HG03095 (cell line): ENCODE data around the gene RNF151.
A peak's percentile ranks its signal among the peaks of the same experiment; 100 is the strongest.
"Not testable (repeated sequence)": the region's sequence is repeated elsewhere in the genome, so short reads cannot be mapped to it uniquely, and the experiment has no call there.

Experiments
- ATAC-seq: cut with Tn5 transposase; IDR thresholded peaks from one replicate; pipeline ENCODE4 v1.9.1; 2021; ENCODE audit warnings: moderate library complexity; ENCODE audit not compliant: unreplicated experiment

Gene RNF151

DNA sequence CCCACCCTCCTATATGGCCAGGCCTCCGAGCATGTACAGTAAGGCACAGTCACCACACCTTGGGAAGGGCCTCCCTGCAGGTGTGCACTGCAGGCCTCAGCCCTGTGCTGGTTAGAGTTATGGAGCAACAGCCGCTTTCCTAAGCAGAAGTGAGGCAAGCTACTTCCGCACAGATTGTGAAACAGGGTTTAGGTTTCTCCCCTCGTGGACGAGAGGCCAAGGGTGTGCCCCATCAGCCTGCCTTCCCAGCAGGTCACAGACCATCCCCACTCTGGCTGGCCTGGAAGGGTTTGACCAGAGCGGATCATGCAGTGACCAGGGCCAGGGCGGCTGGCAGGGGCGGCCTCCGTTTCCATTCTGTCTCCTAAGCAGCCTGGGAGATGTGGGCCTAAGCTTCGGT lies 28.3 kb upstream of the RNF151 start:
- ATAC-seq = no peak

DNA sequence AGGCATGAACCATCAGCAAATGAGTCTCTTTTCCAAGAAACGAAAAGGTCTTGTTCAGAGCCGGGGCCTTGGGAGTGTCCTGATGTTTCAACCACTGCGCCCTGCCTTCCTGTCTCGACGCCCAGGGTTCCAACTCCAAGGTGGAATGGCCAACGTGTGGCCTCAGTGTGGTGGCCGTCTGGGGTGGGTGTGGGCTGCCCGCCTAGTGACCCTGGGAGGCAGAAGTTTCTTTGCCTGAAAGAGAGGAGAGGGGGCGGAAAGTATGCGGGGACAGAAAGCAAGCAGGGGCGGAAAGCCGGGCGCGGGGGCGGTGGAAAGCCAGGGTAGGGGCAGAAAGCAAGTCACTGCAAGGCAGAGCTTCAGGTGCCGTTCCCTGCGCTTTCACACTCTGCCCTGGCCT lies 27.7 kb upstream of the RNF151 start:
- ATAC-seq = no peak

DNA sequence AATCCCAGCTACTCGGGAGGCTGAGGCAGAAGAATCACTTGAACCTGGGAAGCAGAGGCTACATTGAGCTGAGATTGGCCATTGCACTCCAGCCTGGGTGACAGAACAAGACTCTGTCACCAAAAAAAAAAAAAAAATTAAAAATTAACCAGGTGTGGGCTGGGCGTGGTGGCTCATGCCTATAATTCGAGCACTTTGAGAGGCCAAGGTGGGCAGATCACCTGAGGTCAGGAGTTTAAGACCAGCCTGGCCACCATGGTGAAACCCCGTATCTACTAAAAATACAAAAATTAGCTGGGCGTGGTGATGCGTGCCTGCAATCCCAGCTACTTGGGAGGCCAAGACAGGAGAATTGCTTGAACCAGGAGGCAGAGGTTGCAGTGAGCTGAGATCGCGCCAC lies 26.8 kb upstream of the RNF151 start:
- ATAC-seq = not testable (repeated sequence)

DNA sequence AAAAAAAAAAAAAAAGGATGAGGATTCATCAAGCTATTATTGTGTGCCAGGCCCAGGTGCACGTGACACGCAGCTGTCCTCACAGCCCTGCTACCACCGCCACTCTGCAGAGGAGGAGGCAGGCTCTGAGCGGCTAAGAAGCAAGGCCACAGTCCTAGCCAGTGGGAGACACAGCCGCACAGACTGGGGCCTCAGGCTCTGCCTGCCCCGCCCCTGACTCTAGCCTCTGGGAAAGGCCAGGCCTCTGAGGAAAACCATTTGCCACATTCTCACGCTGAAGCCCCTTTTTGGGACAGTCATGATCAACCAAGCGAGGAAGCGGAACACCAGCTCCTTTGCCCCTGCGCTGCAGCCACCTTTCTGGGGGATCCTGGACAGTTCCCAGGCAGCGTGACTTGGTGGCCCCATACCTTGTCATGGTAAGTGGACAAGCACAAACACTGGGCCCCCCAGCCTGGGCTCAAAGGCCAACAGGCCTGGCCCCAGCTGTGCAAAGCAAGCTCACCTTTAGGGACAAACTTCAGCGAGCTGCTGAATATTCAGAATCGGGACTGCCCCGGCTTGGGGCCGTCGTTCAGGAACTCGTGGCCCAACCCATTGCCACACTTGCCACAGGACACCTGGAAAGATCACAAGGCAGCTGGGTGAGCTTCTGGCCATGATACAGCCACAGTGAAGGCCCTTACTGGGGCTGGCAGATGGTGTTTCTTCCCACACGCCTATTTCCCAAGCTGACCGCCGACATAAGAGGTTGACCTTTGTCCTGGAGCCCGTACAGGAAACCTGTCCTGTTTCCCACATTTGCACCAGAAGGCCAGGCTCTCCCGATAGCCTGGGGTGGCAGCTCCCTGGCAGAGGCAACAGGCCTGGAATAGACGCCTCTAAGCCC lies 26.1 kb upstream of the RNF151 start:
- ATAC-seq = no peak

DNA sequence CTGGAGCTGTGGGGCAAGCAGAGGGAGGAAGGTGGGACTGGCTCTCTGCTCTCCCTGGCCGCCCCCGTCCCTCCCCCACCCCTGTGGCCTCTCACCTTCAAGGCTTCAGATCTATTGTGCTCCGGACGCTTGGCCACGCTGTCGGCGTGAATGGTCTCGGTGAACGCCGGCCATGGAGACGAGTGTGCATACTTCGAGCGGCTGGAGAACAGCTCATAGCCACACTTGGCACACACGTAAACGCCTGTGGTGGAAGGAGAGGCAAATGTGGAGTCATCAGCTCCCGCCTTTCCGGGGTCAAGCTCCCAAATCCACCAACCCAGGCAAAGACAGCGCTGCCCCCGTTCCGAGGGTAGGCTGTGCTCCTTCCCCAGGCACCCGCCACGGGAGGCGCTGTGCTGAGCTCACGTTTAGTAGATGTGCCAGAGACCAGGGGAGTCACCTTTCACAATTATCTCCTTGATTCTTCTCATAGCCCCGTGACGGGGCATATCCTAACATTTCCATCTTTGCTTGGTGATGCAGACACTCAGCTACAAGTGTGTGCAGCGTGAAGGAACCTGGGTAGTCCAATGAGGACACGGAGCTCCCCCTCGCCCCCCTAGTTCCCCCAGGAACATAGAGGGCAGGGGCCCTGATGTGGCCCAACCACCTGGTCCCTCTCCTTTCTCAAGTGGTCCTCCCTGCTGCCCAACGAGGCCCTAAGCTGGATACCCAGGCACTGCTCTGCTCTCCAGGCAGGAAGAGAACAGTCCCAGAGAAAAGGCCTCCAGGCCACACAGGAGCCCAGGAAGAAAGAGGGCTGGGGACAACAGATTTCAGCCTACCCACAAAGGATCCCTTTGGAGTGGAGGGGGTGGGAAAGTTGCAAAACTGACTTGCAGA lies 25.3 kb upstream of the RNF151 start:
- ATAC-seq = no peak

DNA sequence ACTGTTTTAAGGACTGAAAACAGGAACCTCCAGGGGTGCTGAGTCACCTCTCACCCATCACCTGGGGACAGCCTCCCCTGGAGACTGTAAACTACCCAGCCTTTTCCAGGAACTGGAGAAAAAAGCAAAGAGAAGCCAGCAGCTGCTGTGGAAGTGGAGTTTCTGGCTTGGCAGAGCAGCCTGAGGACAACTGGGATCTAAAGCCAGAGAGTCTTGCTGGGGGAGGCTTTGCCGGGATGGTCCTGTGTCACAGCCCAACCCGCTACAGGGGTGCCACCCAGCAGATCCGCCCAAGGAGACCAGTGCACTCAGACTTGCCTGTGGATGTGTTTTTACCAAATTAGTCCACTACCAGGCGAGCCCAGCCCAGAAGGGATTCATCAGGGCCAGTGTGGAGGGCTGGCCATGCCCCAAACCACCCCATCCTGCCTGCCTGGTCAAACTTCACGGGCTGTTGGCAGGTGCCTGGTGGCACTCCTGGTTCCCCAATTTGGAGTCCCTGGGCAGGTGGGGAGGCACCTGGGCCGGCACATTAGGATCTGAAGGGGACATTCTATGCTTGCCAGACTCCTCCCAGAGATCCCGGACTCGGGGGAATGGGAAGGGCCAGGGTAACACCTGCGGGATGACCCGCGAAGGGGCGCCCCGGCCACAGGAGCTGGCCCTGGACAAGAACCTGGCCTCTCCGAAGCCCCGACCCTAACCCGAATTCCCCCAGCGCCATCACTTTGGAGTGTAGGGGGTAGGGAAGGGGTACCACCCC lies 24.4 kb upstream of the RNF151 start:
- ATAC-seq = no peak

DNA sequence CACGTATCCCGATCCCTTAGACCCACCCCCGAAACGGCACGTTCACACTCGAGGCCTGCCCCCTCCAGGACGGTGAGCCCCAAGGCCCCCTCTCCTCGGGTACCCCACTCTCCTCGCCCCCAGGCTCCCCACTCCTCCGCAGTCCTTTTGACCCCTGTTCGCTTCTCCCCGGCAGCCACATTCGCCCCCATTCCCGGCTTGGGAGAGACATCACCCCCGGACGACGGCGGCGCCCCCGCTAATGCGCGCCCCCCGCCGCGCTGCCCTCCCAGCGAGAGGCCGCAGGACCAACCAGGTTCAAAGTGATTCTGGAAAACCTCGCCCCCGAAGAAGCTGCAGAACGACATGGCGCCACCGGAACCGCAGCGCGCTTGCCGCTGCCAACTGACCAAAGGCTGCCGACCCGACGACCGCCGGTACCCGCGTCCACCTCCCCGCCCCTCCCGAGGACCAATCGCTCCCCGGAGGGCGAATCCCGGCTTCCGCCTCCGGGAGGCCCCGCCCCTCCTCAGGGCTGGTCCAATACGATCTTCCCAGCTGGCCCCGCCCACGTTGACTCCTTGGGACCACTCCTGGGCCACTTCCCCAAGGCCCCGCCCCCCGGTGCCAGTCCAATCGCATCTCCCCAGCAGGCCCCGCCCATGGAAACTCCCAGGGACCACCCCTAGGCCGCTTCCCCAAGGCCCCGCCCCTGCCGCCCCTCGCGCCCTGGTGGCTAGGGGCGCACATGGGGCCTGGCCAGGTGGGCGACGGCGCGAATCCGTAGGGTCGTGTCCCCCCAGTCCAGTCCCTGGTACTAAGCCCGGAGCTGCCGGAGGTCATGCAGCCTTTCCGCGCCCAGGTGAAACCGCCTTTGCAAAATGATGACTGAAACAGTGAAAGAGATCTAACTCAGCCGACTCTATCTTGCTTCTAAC lies 23.6 kb upstream of the RNF151 start, which contains the start of gene MSRB1:
Gene MSRB1, minus strand, starts transcription at position 390 of the 917 bp plus-strand sequence. Its CDS starts 43 bp downstream, at position 347.
- peak; percentile 89 for ATAC-seq

DNA sequence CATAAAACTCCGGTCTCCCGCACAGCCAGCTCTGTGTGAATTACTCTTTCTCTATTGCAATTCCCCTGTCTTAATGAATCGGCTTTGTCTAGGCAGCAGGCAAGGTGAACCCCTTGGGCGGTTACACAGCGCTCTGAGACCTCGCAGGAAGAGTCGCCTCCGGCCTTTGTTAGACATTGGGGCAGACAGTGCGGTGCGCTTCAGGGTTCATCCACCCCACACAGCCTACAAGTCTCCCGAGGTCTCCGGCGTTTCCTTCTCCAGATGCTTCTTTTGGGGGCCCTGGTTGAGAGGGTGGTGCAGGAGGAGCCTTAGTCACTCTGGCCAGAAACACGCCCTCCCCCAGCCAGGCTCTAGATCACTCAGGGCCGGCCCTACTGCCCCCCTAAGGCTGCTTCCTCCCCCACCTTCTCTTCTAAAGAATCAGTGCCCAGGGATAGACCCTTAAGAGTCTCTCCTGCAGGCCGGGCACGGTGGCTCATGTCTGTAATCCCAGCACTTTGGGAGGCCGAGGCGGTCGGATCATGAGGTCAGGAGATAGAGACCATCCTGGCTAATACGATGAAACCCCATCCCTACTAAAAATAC lies 21.9 kb upstream of the RNF151 start:
- no peak for ATAC-seq

DNA sequence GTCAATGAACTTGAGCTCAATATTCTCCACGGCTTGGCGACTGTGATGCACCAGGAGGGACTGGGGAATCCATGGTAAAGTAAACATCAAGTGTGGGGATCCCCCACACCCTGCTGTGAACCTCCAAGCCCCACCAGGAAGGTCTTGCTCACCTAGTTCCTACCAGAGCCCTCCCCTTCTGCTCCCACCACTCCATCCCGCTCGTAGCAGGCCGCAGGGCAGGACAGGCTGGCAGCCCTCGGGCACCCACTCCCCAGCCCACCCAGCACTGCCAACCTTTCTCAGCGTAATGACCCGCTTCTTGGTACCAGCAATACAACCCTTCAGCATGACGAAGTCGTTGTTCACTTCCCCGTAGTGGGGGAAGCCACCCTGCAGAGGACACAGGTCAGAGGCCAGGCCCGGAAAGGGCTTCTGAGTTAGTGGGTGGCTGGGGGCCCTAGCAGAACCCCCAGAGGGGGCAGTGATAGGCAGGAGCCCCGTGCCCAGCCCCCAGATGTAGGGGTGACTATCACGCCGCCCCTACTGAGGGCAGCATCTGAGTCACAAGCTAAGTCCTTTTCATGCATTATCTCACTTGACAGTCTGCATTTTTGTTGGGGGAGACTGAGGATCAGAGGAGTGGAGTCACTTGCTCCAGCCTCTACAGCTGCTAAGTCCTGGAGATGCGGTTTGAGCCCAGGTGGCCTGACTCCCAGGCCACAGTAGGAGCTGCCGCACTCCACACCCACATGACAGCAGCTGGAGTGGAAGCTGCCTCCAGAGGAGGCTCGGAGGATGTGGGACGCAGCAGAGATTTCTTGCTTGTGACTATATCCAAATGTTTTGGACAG lies 20.9 kb upstream of the RNF151 start:
- ATAC-seq = no peak

DNA sequence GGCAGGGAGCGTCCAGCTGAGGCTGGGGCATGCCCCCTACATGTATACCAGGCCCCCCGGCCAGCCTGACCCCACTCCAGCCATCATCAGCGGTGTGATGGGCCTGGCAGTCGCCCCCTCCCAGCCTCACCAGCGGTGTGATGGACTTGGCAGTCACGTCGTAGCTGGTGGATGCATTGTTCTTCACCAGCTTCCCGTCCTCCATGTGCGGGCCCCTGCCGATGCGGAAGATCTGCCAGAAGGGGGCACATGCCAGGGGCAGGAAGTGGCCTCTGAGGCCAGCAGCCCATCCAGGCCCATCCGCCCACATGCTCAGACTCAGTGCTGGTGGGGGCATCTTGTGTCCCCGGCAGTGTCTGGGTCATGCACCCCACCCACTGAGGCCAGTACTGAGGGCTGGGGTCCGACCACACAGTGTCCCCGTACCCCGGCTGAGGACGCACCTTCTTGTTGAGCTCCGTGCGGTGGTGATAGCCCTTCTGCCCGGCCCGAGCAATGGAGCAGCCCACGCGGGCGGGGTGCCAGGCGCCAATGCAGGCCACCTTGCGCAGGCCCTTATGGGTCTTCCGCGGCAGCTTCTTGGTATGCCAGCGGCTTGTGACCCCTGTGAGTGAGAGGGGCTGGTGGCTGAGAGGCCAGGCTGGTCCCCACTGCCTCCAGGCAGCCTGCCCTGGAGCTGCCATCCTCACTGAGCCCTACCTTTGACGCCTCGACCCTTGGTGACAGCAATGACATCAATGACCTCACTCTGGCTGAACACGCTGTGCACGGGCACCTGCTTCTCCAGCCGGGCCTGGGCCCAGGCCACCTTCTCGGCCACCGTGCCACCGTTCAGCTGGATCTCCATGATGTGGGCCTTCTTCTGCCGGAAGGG lies 19.9 kb upstream of the RNF151 start:
- no peak for ATAC-seq

DNA sequence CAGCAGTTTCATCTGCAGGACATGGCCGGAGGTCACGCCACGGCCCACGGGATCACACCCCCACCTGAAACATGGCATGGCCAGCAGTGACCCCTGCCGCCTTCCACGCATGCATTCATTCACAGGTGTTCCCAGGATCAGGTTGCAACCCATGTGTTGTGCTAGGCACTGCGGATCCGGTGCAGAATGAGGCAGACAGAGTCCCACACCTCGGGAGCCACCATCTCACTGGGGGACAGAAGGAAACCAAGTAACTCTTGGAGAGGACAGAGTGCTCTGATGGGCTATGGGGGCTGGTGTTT lies 19.3 kb upstream of the RNF151 start:
- no peak for ATAC-seq

DNA sequence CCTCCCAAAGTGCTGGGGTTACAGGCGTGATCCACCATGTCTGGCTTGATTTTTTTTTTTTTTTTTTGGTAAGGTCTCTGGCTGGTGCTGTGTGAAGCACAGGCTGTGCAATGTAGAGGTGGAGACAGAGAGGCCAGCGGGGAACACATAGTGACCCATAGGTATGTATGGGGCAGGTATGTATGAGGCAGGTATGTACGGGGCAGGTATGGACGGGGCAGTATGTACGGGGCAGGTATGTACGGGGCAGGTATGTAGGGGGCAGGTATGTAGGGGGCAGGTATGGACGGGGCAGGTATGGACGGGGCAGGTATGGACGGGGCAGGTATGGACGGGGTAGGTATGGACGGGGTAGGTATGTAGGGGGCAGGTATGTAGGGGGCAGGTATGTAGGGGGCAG lies 17.1 kb upstream of the RNF151 start:
- ATAC-seq = no peak

DNA sequence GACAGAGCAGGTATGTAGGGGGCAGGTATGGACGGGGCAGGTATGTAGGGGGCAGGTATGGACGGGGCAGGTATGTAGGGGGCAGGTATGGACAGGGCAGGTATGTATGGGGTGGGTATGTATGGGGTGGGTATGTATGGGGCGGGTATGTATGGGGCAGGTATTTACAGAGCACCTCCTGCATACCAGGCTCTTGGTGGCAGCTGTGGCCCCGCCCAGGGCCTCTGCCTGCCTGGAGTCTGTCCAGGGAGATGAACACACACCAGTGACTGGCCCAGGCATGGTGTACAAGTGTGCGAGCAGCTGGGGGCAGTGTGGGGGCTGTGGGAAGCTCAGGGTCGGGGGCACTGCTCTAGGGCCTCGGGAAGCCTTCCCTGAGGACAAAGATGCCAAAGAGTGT lies 16.6 kb upstream of the RNF151 start:
- ATAC-seq = no peak

DNA sequence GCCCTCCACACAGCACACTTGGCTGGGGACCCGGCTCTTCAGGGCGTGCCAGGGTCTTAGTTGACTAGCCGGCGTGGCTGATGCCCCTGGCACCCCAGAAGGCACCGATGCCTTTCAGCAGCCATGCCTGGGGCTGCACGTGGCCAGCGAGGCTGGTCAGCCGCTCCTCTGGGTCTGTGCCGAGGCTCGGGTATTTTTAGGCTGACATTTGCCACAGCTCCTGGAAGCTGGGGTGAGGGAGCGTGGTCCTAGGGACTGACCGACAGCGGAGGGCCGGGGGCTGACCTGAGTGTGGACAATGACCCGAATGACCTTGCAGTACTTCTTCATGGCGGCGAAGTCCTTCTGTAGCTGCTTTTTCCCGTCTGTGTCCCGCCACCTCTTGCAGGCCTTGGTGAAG lies 16.1 kb upstream of the RNF151 start:
- ATAC-seq = no peak

DNA sequence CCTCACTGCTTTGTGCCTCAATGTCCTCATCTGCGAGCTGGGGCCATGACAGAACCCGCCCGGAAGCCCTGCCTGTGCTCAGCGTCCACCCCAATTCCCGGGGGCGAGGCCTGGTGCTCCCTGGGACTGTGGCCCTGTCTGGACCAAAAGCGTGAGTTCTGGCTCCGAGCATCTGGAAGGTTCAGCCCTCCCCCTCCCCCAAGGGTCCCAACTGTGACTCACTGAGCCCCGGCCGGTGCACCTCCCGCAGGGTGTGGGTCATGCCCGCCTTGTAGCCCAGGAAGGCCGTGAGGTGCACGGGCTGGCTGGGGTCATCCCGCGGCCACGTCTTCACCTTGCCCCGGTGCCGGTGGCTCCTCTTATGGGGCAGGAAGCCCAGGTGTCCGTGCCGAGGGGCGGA lies 12.9 kb upstream of the RNF151 start:
- no peak for ATAC-seq

DNA sequence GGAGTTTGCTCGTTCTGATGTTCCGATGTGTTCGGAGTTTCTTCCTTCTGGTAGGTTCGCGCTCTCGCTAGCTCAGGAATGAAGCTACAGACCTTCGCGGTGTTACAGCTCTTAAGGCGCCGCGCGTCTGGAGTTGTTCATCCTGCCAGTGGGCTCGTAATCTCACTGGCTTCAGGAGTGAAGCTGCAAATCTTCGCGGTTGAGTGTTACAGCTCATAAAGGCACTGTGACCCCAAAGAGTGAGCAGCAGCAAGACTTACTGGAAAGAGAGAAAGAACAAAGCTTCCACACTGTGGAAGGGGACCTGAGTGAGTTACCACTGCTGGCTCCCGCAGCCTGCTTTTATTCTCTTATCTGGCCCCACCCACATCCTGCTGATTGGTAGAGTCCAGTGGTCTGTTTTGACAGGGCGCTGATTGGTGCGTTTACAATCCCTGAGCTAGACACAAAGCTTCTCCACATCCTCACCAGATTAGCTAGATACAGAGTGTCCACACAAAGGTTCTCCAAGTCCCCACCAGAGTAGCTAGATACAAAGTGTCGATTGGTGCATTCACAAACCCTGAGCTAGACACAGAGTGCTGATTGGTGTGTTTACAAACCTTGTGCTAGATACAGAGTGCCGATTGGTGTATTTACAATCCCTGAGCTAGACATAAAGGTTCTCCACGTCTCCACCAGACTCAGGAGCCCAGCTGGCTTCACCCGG lies 9.1 kb upstream of the RNF151 start:
- ATAC-seq = not testable (repeated sequence)

DNA sequence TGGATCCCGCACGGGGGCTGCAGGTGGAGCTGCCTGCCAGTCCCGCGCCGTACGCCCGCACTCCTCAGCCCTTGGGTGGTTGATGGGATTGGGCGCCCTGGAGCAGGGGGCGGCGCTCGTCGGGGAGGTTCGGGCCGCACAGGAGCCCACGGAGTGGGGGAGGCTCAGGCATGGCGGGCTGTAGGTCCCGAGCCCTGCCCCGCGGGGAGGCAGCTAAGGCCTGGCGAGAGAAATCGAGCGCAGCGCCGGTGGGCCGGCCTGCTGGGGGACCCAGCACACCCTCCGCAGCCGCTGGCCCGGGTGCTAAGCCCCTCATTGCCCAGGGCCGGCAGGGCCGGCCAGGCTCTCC lies 8.5 kb upstream of the RNF151 start:
- not testable (repeated sequence) for ATAC-seq
